Measurements from ENCODE around the gene MECP2. TPM values are rescaled to one million over a fixed set of nuclear protein-coding genes. Genes with fewer than 3 reads are reported as not detected.

The MECP2 gene
- total RNA-seq, 4 donors from 2014 or later, result 57.7 to 79.4 (median 64.8) TPM

DNA sequence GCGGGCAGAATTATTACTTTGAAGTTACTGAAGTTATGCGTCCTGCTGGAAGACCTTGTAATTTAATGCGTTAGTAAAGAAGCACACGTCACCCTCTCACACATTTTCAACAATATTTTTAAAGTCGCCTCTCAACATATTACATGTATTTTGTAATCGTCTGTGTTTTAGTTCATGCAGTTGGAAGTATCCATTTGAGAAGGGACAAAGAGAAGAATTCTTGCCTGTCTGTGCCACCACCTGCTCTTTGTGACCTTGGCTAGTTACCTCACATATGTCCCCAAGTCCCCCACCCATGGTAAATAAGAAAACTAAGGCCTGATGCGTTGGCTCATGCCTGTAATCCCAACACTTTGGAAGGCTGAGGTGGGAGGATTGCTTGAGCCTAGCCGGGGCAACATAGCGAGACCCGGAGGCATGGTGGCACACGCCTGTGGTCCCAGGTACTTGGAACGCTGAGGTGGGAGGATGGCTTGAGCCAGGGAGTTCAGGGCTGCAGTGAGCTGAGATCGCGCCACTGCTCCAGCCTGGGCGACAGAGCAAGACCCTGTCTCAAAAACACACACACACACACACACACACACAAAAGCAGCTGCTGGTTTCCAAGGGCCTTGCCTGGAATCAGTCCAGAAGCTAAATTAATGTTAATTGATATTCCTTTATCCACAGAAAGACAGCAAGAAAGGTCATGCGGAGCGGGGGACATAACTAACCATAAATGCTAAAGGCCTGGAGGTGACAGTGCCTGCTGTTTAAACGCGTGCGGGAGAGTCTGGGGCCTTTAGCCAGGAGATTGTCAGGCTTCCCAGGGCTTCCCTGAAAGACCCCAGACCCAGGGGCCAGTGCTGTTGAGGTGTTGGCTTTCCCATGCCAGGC is 124.2 kb downstream of the MECP2 start:
- TF ChIP-seq POLR2AphosphoS5 (IDR thresholded peaks at IDR 0.05), result no peak
- no peak for TF ChIP-seq EP300 (IDR thresholded peaks at IDR 0.05)
- H3K36me3 ChIP-seq, result no peaks in the 10 kb centered on the region
- H3K27me3 ChIP-seq, result no peaks in the 10 kb centered on the region
- H3K4me3 ChIP-seq, result peak overlapping the region; percentile 65 to 81 (median 72)
- H3K4me1 ChIP-seq, result peaks cover 27 to 37% (median 34%) of the 10 kb centered on the region in 4 donors
- peak overlapping the region; percentile 95 to 99 (median 98) for H3K27ac ChIP-seq (replicated peaks in 1 of 4)
- intact Hi-C loops (cut with DNase I), result no loop called here
- DNase-seq (ENCODE audit: extremely low spot score), result no peak
- H3K9me3 ChIP-seq, result no peaks in the 10 kb centered on the region
- WGBS, result 47% methylated on average over 13 of the region's 20 CpGs

DNA sequence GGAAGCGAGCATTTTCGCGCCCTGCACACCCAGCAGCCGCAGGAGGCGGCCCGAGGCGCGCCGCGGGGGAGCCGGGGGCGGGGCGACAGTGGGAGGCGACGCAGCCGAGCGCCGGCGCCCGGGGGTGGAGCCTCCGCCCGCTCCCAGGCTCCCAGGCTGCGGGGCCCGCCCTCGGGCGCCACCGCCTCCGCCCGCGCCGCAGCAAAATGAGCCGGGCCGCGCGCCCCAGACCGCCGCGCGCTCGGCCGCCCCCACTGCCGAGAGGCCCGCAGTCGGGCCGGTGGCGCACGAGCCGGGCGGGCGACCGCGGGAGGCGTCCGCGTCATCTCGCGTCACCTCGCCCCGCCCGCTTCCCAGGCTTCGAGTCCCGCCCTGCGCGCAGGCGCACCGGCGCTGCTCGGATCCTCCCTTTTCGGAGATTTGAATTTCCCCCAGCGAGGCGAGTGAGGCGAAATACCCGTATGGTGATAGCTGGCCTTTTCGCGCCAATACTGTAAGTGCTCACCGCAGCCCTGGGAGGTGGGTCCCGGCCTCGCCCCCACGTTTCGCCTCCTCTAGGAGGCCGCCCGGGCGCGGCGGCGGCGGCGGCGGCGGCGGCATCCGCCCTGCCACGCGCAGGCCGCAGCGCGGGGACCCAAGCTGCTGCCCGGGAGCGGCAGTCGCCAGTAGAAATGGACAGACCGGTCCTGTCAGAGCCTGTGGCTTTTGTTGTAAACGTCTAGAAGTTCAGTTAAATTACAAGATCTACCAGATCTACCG is 125.0 kb downstream of the MECP2 start, which contains the start of gene TMEM187:
TSS of gene TMEM187 (plus strand) at position 387 of the 759 bp plus-strand sequence. CDS start 9,309 bp downstream, outside the sequence.
- no peaks in the 10 kb centered on the region for H3K9me3 ChIP-seq
- H3K27ac ChIP-seq (replicated peaks in 1 of 4), result peak within 1 kb of the TSS; percentile 95 to 99 (median 98)
- no peaks in the 10 kb centered on the region for H3K36me3 ChIP-seq
- peaks cover 35 to 45% (median 42%) of the 10 kb centered on the region in 4 donors for H3K4me1 ChIP-seq
- H3K27me3 ChIP-seq, result no peaks in the 10 kb centered on the region
- DNase-seq (ENCODE audit: extremely low spot score), result peak; percentile 96
- 18% methylated on average over 17 of the region's 103 CpGs for WGBS
- peak; percentile 69 to 70 for TF ChIP-seq POLR2AphosphoS5 (IDR thresholded peaks at IDR 0.05)
- TF ChIP-seq, protein P1, sequence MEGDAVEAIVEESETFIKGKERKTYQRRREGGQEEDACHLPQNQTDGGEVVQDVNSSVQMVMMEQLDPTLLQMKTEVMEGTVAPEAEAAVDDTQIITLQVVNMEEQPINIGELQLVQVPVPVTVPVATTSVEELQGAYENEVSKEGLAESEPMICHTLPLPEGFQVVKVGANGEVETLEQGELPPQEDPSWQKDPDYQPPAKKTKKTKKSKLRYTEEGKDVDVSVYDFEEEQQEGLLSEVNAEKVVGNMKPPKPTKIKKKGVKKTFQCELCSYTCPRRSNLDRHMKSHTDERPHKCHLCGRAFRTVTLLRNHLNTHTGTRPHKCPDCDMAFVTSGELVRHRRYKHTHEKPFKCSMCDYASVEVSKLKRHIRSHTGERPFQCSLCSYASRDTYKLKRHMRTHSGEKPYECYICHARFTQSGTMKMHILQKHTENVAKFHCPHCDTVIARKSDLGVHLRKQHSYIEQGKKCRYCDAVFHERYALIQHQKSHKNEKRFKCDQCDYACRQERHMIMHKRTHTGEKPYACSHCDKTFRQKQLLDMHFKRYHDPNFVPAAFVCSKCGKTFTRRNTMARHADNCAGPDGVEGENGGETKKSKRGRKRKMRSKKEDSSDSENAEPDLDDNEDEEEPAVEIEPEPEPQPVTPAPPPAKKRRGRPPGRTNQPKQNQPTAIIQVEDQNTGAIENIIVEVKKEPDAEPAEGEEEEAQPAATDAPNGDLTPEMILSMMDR (IDR thresholded peaks at IDR 0.05), result no peak
- peak within 1 kb of the TSS; percentile 65 to 81 (median 72) for H3K4me3 ChIP-seq
- intact Hi-C loops (cut with DNase I), result no loop called here

Small RNA genes lying within 50 kb of the gene (small RNA-seq; reads per million reads assigned to genes)
- gene MIR3202-1, result 0 to 0.08 (median 0) reads per million in 3 donors

Other genes starting within 250 kb of the MECP2 start
- 10 to 100 TPM; 22.4 to 47.9 (median 30.0) TPM for gene L1CAM, start 211.5 kb downstream of the MECP2 start, total RNA-seq
- gene AVPR2, start 193.0 kb downstream of the MECP2 start, total RNA-seq, result 1 to 10 TPM; 1.2 to 7.6 (median 4.5) TPM
- 10 to 100 TPM; 15.9 to 22.4 (median 17.7) TPM for gene ARHGAP4, start 171.5 kb downstream of the MECP2 start, total RNA-seq
- gene NAA10, start 162.7 kb downstream of the MECP2 start, total RNA-seq, result 100 to 1,000 TPM in 2 of 4 donors, 10 to 100 TPM in 2; 89.3 to 106 (median 95.4) TPM
- 10 to 100 TPM in 1 of 4 donors, 1 to 10 TPM in 3; 8.0 to 12.6 (median 9.1) TPM for gene RENBP, start 153.1 kb downstream of the MECP2 start, total RNA-seq
- gene HCFC1, start 125.9 kb downstream of the MECP2 start, total RNA-seq, result 100 to 1,000 TPM in 1 of 4 donors, 10 to 100 TPM in 3; 50.7 to 102 (median 60.8) TPM
- 1 to 10 TPM; 3.6 to 6.9 (median 6.1) TPM for gene TMEM187, start 125.0 kb downstream of the MECP2 start, total RNA-seq
- 10 to 100 TPM; 50.5 to 74.9 (median 67.6) TPM for gene IRAK1, start 77.8 kb downstream of the MECP2 start, total RNA-seq
- gene OPN1LW, start 46.5 kb upstream of the MECP2 start, total RNA-seq, result not detected
- not detected for gene OPN1MW, start 84.9 kb upstream of the MECP2 start, total RNA-seq
- gene OPN1MW2, start 122.0 kb upstream of the MECP2 start, total RNA-seq, result not detected
- not detected for gene OPN1MW3, start 159.9 kb upstream of the MECP2 start, total RNA-seq
- gene TEX28, start 197.4 kb upstream of the MECP2 start, total RNA-seq, result not detected
- not detected for gene TKTL1, start 198.1 kb upstream of the MECP2 start, total RNA-seq

Data from esophagus muscularis mucosa (tissue), 4 donors.